HG03378 (cell line): ENCODE measurements around the gene BTD.
"Not testable (repeated sequence)": the region's sequence is repeated elsewhere in the genome, so short reads cannot be mapped to it uniquely, and the experiment has no call there.

Source experiments
- ATAC-seq: cut with Tn5 transposase; IDR thresholded peaks from one replicate; pipeline ENCODE4 v1.9.1; 2021; ENCODE audit warnings: mild to moderate bottlenecking, moderate library complexity; ENCODE audit not compliant: unreplicated experiment

BTD gene

GRCh38 chr3:15602146-15602536, 596 bp downstream of the BTD start:
- ATAC-seq: no peak

DNA sequence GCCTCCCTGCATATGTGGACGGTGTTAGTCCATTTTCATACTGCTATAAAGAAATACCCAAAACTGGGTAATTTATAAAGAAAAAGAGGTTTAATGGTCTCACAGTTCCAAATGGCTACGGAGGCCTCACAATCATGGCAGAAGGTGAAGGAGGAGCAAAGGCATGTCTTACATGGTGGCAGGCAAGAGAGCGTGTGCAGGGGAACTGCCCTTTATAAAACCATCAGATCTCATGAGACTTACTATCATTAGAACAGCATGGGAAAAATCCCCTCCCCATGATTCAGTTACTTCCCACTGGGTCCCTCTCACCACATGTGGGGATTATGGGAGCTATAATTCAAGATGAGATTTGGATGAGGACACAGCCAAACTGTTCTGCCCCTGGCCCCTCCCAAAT, 1.3 kb downstream of the BTD start:
- not testable (repeated sequence) for ATAC-seq

DNA sequence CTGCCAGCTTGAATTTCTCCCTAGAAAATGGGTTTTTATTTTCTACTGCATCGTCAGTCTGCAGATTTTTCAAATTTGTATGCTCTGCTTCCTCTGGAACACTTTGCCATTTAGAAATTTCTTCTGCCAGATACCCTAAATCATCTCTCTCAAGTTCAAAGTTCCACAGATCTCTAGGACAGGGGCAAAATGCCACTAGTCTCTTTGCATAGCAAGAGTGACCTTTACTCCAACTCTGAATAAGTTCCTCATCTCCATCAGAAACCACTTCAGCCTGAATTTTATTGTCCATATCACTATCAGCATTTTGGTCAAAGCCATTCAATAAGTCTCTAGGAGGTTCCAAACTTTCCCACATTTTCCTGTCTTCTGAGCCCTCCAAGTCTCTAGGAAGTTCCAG, 3.0 kb downstream of the BTD start:
- not testable (repeated sequence) for ATAC-seq

- ATAC-seq: no peak
Measured at GRCh38 chr3:15606434-15606891, 4.9 kb downstream of the BTD start.

DNA sequence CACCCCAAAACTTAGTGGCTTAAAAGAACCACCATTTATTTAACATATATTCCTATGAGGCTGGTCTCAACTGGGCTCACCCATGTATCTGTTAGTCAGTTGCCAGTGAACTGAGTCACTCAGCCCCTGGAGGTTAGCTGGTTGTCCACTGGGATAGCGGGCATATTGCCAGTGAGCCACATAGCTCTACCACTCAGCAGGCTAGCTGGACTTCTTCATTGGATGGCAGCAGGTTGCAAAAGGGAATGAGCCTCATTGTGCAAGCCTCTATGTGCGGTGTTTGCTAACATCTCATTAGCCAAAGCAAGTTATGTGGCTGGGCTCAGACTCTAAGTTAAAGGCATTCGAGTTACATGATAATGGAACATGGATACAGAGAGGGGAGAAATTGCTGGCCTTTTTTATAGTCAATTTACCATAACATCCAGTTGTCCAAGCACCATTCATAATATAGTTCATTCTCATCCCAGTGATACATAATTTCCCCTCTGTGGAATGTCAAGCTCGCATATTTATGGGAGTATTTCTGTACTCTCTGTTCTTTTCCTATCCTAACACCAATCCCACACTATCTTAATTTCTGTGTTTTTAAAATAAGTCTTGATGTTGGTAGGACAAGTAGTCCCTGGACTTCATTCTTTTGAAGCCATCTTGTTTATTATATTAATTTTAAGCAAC, 8.7 kb downstream of the BTD start:
- ATAC-seq: no peak

- ATAC-seq: no peak
Measured at GRCh38 chr3:15611018-15611417, 9.5 kb downstream of the BTD start.

GRCh38 chr3:15612001-15612400, 10.5 kb downstream of the BTD start:
- no peak for ATAC-seq

DNA sequence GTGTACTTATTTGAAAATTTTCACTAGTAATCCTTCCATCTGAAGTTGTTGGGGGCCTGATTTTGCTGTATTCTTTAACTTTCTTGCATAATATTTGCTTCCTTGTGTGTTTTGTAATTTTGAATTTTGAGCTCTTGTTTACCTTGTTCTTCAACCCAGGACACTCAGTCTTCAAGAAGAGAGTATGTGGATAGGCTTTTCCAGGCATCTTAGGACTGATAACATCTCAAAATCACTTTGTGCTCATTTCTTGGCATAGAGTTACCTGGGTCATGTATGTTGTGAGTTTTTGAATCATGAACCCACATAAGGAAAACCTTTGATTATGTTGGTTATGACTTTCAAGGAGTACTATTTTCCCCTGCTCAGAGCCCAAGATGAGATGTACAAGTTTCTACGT, 13.4 kb downstream of the BTD start:
- ATAC-seq: no peak

DNA sequence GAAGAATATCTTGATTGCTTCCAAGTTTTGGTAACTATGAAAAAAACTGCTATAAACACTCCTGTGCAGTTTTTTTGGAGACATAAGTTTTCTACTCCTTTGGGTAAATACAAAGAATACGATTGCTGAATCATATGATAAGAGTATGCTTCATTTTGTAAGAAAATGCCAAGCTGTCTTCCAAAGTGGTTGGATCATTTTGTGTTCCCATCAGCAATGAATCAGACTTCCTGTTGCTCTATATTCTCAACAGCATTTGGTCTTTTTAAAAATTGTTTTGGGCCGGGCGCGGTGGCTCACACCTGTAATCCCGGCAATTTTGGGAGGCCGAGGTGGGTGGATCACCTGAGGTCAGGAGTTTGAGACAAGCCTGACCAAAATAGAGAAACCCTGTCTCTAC, 14.5 kb downstream of the BTD start:
- no peak for ATAC-seq

DNA sequence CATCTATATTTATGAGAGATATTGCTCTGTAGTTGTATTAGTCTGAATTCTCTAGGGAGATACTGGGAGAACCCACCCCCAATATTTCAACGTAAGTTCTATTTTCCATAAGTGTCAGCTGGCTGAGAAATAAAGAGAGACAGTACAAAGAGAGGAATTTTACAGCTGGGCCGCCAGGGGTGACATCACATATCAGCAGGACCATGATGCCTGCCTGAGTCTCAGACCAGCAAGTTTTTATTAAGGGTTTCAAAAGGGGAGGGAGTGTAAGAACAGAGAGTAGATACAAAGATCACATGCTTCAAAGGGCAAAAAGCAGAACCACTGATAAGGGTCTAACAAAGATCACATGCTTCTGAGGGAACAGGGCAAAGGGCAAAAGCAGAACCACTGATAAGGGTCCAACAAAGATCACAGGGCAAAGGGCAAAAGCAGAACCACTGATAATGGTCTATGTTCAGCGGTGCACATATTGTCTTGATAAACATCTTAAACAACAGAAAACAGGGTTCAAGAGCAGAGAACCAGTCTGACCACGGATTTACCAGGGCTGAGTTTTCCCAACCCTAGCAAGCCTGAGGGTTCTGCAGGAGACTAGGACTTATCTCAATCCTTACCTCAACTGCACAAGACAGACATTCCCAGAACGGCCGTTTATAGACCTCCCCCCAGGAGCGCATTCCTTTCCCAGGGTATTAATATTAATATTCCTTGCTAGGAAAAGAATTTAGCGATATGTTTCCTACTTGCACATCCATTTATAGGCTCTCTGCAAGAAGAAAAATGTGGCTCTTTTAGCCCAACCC, 18.3 kb downstream of the BTD start:
- ATAC-seq: not testable (repeated sequence)

- ATAC-seq: no peak
Measured at GRCh38 chr3:15623535-15624440, 22.2 kb downstream of the BTD start.

GRCh38 chr3:15628967-15629366, 27.4 kb downstream of the BTD start:
- no peak for ATAC-seq

- peak; percentile 92 for ATAC-seq
Measured at GRCh38 chr3:15629860-15630597, 28.5 kb downstream of the BTD start.

- peak; percentile 37 for ATAC-seq
Measured at GRCh38 chr3:15630646-15631350, 29.3 kb downstream of the BTD start.

DNA sequence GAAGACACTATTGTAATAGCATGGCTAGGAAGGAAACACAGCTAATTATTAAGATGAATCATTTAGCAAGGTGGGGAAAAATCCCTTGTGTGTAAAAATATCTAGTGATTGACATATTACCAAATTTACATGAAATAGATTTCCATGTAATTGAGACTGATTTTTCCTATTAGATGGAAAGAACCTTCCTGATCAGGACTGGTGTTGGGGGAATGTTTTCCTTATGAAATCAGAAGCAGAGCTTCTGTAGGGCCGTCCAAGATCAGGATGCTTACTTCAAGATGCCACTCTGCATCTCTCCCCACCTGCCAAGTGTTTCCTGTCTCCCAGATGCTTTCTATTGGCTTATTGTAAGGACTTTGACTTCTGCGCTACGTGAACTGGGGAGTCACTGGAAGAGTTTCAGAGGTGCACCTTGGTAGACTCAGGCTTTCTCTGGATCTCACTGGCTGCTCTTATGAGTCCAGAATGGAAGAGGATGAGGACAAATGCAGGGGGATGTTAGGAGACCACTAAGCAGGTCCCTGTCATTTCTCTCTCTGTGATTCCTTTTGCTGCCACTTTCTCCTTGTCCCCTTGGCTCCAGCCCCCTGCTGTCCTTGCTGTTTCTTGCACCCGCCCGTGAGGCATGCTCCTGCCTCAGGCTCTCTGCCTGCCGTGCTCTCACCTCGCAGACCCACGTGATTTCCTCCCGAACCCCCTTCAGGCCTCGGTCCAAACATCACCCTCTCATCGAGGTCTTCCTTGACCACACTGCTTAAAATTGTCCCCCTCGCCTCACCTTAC, 30.1 kb downstream of the BTD start:
- ATAC-seq: no peak

- no peak for ATAC-seq
Measured at GRCh38 chr3:15632212-15632580, 30.7 kb downstream of the BTD start.

DNA sequence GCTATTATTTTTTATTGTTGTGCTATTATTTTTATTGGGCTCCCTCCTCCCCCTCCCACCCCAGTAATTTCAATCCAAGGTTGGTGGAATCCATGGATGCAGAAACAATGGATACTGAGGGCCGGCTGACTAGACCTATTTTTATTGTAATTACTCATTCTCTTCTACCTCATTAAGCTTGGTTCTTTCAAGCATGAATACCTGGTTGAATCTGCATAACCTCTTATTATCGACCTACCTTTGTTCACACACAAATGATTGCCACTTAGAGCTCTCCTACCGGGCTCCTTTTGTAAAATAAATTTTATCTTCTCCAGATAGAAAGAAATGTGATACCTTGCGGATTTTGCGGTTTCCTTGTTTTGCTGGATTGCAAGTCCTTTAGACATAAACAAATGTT, 31.6 kb downstream of the BTD start:
- no peak for ATAC-seq

DNA sequence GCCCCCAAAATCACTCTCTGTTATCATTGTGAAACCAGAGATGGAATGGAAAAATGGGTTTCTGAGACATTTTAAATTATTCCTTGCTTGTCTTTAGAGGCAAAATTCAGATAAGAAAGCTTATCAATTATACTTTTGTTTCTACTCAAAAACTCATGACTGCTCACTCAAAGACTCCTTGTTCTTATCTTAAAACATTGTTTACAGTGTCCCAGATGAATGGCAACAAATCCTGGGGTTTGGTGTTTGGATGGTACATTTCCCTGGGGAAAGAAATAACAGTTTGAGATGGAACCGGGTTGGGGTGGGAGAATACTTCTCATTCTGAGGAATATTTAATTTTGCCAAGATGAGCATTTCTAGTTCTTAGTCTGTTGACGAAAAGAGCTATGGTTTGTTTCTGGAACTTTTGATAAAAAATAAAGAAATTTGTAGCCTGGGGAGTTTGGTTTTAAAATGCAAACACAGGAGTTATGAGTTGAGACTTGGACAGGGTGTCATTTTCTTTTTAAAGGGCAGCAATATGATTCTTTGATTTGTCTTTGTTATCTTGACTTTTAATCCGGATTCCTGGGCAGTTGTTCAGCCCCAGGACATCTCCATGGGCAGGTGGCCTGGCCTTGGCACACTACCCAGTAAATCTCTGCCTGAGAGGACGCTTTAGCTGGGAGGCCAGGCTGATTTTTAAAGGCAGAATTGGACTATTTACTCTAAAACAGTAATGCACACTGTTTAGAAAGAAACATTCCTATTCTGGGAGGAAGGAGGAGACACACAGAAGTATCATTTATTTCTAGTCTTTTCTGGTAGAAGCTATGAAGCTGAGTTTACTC, 32.4 kb downstream of the BTD start:
- ATAC-seq: no peak
